Astrocyte of the spinal cord (primary cell): ENCODE data around the gene ATXN1.

Experiments used
- DNase-seq: peaks from one replicate; pipeline ENCODE4 v3.0.0; 2011; ENCODE audit warnings: low read depth, low spot score
- H3K4me3 ChIP-seq: 2 replicates; pipeline ENCODE4 v1.5.1; 2011; ENCODE audit warnings: low read depth, mild to moderate bottlenecking, low read length, moderate library complexity
- in situ Hi-C: cut with HindIII; loops from 2 replicates; pipeline ENCODE4 v1.10.0; 2017; ENCODE audit warnings: low sequenced_read_pairs
- TF ChIP-seq, protein P1 (sequence below): IDR thresholded peaks from 2 replicates; pipeline ENCODE4 v1.5.1; 2012; ENCODE audit warnings: low read depth, mild to moderate bottlenecking, low read length, inconsistent platforms

The ATXN1 gene

DNA sequence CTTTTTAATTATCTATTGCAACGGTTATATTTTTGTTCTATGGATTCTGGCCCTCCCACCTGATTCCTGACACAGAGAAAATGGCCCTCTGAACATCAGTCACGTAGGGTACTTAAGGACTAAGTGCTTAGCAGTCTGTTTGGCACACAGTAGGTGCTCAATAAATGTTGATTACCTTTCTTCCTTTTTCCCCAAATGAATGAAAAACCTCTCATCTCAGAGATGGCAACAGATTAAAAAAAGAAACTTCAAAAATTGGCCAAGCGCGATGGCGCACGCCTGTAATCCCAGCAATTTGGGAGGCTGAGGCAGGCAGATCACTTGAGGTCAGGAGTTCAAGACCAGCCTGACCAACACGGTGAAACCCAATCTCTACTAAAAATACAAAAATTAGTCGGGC, 31.5 kb downstream of the ATXN1 start:
- in situ Hi-C loops = no loop called here
- no peak for DNase-seq
- TF ChIP-seq, protein P1, sequence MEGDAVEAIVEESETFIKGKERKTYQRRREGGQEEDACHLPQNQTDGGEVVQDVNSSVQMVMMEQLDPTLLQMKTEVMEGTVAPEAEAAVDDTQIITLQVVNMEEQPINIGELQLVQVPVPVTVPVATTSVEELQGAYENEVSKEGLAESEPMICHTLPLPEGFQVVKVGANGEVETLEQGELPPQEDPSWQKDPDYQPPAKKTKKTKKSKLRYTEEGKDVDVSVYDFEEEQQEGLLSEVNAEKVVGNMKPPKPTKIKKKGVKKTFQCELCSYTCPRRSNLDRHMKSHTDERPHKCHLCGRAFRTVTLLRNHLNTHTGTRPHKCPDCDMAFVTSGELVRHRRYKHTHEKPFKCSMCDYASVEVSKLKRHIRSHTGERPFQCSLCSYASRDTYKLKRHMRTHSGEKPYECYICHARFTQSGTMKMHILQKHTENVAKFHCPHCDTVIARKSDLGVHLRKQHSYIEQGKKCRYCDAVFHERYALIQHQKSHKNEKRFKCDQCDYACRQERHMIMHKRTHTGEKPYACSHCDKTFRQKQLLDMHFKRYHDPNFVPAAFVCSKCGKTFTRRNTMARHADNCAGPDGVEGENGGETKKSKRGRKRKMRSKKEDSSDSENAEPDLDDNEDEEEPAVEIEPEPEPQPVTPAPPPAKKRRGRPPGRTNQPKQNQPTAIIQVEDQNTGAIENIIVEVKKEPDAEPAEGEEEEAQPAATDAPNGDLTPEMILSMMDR = no peak
- no peak overlapping the region for H3K4me3 ChIP-seq

DNA sequence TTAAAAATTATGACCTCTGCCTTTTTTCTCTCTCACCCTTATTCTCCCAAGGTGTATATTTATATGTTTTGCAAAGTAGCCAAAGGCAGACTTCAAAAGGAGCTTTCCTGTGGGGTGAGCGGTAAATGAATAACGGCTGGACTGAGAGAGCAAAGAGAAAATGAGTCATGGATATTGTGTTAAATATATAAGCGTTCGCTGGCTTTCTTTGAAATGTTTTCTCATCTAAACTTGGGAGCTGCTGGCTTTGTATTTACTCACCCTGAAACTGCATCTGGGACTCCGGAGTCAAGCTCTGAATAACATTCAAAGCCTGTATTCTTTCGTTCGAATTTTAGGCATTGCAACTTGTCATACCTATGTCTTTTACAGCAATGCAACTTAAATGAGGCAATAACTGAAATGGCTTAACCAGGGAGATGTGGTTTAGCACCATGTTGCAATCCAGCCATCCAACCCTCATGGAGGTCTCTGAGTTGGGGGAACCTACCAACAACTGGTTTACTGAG, 32.0 kb downstream of the ATXN1 start:
- TF ChIP-seq, protein P1 = no peak
- no peak overlapping the region for H3K4me3 ChIP-seq
- peak; percentile 86 for DNase-seq
- in situ Hi-C loops = no loop called here

DNA sequence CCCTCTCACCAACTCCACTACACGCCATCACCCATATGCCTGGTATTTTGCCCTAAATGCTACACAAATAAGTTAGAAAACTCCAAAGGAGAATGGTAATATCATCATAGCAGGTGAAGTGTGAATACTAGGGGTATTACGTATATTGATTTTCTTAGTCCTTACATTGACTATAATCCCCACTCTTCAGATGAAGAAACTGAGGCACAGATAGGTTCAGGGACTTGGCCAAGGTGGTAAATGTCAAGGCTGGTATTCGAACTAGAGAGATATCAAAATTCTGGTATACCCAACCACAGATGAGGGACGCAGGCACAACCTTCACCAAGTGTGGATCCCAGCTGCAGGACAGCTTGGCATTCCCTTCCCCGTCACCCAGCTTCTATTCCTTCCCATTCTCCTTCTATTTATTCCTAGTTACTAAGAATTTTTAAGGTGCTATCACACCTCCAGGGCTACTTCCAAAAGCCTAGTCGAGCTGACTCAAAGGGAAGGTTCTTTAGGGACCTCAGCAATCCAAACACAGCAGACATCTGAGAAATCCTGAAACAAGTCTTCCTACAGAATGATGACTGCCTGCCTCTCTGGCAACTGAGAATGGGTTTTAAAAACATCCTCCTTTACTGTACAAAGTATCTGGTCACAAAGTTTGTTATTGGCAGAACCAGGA, 32.6 kb downstream of the ATXN1 start:
- H3K4me3 ChIP-seq = no peak overlapping the region
- TF ChIP-seq, protein P1 = no peak
- no peak for DNase-seq
- in situ Hi-C loops = no loop called here

DNA sequence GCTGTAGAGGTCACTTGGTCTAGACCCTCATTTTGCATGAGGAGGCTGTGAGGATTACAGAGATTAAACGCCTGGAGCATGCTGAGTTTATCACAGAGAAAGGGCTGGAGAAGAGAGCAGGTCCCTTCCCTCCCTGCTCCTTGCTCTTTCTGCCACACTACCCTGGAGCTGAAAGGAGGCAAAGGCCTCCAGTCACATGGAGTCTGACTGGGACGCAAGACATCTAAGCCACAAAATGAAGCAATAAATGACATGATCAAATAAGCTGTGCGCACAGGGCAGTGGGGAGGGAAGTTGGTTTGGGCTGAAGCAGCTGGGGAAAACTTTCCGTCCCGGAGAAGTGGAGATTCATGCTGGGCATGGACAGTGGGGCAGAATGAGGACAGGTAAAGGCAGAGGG, 33.3 kb downstream of the ATXN1 start:
- in situ Hi-C loops = no loop called here
- no peak for DNase-seq
- H3K4me3 ChIP-seq = no peak overlapping the region
- TF ChIP-seq, protein P1 = no peak

DNA sequence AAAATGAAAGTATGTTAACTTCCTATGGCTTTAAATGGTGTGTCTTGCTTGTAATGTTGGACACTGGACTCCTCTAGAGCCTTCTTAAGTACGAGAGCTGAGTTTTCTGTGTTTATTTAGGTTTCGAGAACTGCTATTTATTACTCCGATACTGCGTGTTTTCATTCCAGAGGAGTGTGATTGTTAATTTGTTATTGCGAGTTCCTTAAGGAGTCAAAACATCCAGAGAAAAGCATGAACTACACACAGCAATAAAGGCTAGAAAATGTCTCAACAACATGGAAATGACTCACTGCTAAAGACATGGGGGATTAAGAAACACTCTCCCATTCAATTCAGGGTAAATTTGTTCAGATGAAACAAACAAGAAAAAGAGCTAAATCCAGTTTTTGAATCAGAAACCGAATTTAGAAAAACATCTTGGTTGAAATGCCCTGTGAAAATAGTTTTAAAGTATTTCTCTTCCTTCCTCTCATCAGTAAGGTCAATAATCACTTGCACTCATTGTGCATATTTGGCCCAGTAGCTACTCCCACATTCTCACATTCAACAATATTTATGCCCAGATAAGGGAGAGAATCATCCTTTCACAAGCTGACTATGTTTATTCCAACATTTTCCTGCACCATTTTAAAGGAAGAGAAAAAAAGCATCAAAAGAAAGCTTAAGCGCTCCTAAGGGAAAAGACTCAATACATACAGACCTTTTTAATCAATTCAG, 36.0 kb downstream of the ATXN1 start:
- DNase-seq = peak; percentile 84
- TF ChIP-seq, protein P1 = no peak
- H3K4me3 ChIP-seq = no peak overlapping the region
- in situ Hi-C loops = no loop called here

DNA sequence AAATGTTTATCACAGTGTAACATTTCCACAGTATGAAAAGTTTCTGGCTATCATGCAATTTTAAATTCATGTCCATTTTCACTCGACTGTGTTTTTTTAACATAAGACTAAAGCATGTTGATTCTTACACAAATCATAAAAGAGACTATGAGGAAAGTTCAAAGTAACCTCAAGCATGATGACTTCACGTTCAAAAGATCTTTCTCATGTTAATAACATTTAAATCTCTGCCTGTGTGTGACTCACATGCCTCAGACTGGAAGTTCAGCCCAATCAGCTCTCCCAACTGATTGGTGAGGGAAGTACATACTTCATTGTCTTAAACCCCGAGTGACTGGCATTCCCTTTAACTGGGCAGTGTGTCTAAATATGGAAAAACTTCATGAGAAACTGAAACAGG, 37.4 kb downstream of the ATXN1 start:
- TF ChIP-seq, protein P1 = no peak
- no peak overlapping the region for H3K4me3 ChIP-seq
- peak; percentile 95 for DNase-seq
- in situ Hi-C loops = no loop called here
